ENCODE data around the gene GABRR2. TPM values are rescaled to one million over a fixed set of nuclear protein-coding genes. Genes with fewer than 3 reads are reported as not detected.

Gene GABRR2
- total and polyA plus RNA-seq, 10 of the 15 experiments (the other 5 are each of a cell fraction or from before 2014, with no cell fraction given) = 0.16 to 0.72 (median 0.32) TPM; not detected in 2

DNA sequence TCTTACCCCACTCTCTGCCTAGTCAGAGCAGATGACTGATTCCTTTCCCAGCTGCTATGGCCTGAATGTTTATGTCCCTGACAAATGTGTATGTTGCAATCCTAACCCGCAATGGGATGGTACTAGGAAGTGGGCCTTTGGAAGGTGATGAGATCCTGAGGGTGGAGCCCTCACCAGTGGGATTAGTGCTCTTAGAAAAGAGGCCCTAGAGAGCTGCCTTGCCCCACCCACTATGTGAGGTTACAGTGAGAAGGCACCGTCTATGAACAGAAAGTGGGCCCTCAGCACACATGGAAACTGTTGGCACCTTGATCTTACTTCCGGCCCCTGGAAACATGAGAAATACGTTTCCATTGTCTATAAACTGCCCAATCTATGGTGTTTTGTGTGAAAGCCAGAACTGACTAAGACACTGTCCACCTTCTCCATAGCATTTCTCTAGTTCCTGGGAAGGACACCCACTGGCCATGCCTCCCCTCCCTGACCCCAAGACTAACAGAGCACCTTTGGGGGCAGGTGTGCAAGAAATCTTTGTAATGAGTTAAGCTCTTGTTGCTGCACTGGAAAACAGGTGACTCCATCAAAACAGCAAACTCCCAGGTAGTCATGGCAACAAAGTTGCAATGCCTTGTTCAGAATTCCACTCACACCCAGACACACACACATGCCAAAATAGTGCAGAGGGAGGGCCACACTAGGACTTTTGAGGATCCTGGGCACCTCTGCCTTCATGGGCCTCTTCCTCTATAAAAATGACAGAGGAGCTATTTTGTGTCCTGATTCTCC lies 16.2 kb downstream of the GABRR2 start (continued):
- TF ChIP-seq, protein P1, sequence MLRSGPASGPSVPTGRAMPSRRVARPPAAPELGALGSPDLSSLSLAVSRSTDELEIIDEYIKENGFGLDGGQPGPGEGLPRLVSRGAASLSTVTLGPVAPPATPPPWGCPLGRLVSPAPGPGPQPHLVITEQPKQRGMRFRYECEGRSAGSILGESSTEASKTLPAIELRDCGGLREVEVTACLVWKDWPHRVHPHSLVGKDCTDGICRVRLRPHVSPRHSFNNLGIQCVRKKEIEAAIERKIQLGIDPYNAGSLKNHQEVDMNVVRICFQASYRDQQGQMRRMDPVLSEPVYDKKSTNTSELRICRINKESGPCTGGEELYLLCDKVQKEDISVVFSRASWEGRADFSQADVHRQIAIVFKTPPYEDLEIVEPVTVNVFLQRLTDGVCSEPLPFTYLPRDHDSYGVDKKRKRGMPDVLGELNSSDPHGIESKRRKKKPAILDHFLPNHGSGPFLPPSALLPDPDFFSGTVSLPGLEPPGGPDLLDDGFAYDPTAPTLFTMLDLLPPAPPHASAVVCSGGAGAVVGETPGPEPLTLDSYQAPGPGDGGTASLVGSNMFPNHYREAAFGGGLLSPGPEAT (IDR thresholded peaks at IDR 0.05; ENCODE audit: low read depth) = peak; percentile 55
- TF ChIP-seq, protein P2, sequence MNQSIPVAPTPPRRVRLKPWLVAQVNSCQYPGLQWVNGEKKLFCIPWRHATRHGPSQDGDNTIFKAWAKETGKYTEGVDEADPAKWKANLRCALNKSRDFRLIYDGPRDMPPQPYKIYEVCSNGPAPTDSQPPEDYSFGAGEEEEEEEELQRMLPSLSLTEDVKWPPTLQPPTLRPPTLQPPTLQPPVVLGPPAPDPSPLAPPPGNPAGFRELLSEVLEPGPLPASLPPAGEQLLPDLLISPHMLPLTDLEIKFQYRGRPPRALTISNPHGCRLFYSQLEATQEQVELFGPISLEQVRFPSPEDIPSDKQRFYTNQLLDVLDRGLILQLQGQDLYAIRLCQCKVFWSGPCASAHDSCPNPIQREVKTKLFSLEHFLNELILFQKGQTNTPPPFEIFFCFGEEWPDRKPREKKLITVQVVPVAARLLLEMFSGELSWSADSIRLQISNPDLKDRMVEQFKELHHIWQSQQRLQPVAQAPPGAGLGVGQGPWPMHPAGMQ (IDR thresholded peaks at IDR 0.05; ENCODE audit: borderline replicate concordance) = no peak
- TF ChIP-seq BMI1 (IDR thresholded peaks at IDR 0.05; ENCODE audit: borderline replicate concordance) (peak; percentile 88), IKZF2 (IDR thresholded peaks at IDR 0.05) (peak; percentile 77 to 80), ESRRA (IDR thresholded peaks at IDR 0.05; ENCODE audit: low read length) (peak; percentile 39; the same call in 1 of the 2 replicates), RAD51 (IDR thresholded peaks at IDR 0.05) (no peak), DPF2 (IDR thresholded peaks at IDR 0.05) (no peak; the same call in 1 of the 2 replicates), MTA2 (IDR thresholded peaks at IDR 0.05; ENCODE audit: low read depth) (peak; percentile 46; the same call in 1 of the 2 replicates), RB1 (IDR thresholded peaks at IDR 0.05; ENCODE audit: borderline replicate concordance) (0 out of 2 replicates have a peak, but pooled peaks have one; percentile 5), GABPA (IDR thresholded peaks at IDR 0.05; ENCODE audit: low read depth) (0 out of 2 replicates have a peak, but pooled peaks have one; percentile 28), ATF7 (IDR thresholded peaks at IDR 0.05; ENCODE audit: low read depth) (0 out of 2 replicates have a peak, but pooled peaks have one; percentile 23), MYC (IDR thresholded peaks at IDR 0.05; ENCODE audit: insufficient read depth, insufficient read length, insufficient replicate concordance, low read length, severe bottlenecking) (no peak), ETV6 (conservative IDR thresholded peaks at IDR 0.05 in 1 of 2, IDR thresholded peaks at IDR 0.05 in 1 of 2; ENCODE audit: borderline replicate concordance in 1 of 2, low read depth in 1 of 2) (peak in 1 of 2 experiments; percentile 78; a peak in 1 of 4 replicates), RAD21 (IDR thresholded peaks at IDR 0.05; ENCODE audit: insufficient read depth, low read depth, low read length) (0 out of 2 replicates have a peak, but pooled peaks have one; percentile 1), NFYA (IDR thresholded peaks at IDR 0.05; ENCODE audit: borderline replicate concordance, low read depth, low read length) (no peak), JUND (IDR thresholded peaks at IDR 0.05; ENCODE audit: low read depth, low read length) (0 out of 2 replicates have a peak, but pooled peaks have one; percentile 23), MEF2B (IDR thresholded peaks at IDR 0.05; ENCODE audit: partially characterized antibody, poor library complexity, severe bottlenecking) (peak; percentile 50), SIX5 (IDR thresholded peaks at IDR 0.05; ENCODE audit: low read depth, low read length, severe bottlenecking) (no peak), NR2F1 (conservative IDR thresholded peaks at IDR 0.05) (peak; percentile 44; the same call in 1 of the 2 replicates), ZNF217 (IDR thresholded peaks at IDR 0.05) (no peak), EP300 (IDR thresholded peaks at IDR 0.05; ENCODE audit: borderline replicate concordance in 1 of 2, control insufficient read depth in 1 of 2, low read depth in 2 of 2, low read length in 2 of 2) (peak; percentile 45 to 62)
- TF ChIP-seq, protein P3, sequence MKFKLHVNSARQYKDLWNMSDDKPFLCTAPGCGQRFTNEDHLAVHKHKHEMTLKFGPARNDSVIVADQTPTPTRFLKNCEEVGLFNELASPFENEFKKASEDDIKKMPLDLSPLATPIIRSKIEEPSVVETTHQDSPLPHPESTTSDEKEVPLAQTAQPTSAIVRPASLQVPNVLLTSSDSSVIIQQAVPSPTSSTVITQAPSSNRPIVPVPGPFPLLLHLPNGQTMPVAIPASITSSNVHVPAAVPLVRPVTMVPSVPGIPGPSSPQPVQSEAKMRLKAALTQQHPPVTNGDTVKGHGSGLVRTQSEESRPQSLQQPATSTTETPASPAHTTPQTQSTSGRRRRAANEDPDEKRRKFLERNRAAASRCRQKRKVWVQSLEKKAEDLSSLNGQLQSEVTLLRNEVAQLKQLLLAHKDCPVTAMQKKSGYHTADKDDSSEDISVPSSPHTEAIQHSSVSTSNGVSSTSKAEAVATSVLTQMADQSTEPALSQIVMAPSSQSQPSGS (IDR thresholded peaks at IDR 0.05; ENCODE audit: low read length) = peak; percentile 43; the same call in 1 of the 2 replicates
